Naive thymus-derived CD4-positive, alpha-beta T cell (primary cell): ENCODE data around the gene FHIT. TPM values are rescaled to one million over a fixed set of nuclear protein-coding genes. Genes with fewer than 3 reads are reported as not detected.

Experiments used
- ATAC-seq: fragments of 150-1000 bp; cut with Tn5 transposase; 2 replicates; pipeline ENCODE4 v1.10.0; 2021; ENCODE audit warnings: mild to moderate bottlenecking, moderate library complexity
- CTCF ChIA-PET: fragments of 350-600 bp; sonication (Branson Sonifier 250); formaldehyde crosslinking; loops from one replicate; lab custom pipeline; 2021; ENCODE audit warnings: antibody characterized with exemption; lab: Charles Lee
- POLR2A ChIA-PET: fragments of 350-600 bp; sonication (Branson Sonifier 250); formaldehyde crosslinking; loops from one replicate; lab custom pipeline; 2021; ENCODE audit warnings: antibody characterized with exemption, inconsistent platforms; lab: Charles Lee
- DNase-seq, 9 donors: peaks; one replicate each; pipeline versions ENCODE4 v3.0.0 to v3.0.0-alpha.2; 2020 to 2022; ENCODE audit warnings: mixed read lengths in 1 of 9
- H3K27ac ChIP-seq: one replicate; pipeline ENCODE4 v1.7.0; 2013; ENCODE audit warnings: mild to moderate bottlenecking, low read depth, low read length, moderate library complexity
- H3K27me3 ChIP-seq, 2 donors: one replicate each; pipeline ENCODE4 v1.7.0; 2013; ENCODE audit warnings: low read length in 2 of 2, mild to moderate bottlenecking in 2 of 2, moderate library complexity in 2 of 2; ENCODE audit not compliant: control insufficient read depth in 2 of 2, insufficient read depth in 2 of 2
- H3K36me3 ChIP-seq, 3 experiments: 1 replicate in 2 of 3; 2 replicates in 1 of 3; pipeline ENCODE4 v1.7.0; 2013; ENCODE audit warnings: low read length in 3 of 3, mild to moderate bottlenecking in 3 of 3, moderate library complexity in 1 of 3; ENCODE audit not compliant: insufficient read depth in 3 of 3, control insufficient read depth in 2 of 3
- H3K4me1 ChIP-seq, 2 donors: one replicate each; pipeline ENCODE4 v1.7.0; 2013; ENCODE audit warnings: low read length in 2 of 2, mild to moderate bottlenecking in 2 of 2, moderate library complexity in 1 of 2; ENCODE audit not compliant: control insufficient read depth in 2 of 2, insufficient read depth in 2 of 2
- H3K4me3 ChIP-seq: 2 replicates; pipeline ENCODE4 v1.7.0; 2013; ENCODE audit warnings: mild to moderate bottlenecking, low read length
- H3K9me3 ChIP-seq, 3 experiments: 1 replicate in 2 of 3; 2 replicates in 1 of 3; pipeline ENCODE4 v1.7.0; 2013; ENCODE audit warnings: low read length in 3 of 3; ENCODE audit not compliant: control insufficient read depth in 2 of 3
- H3K27ac Mint-ChIP-seq, 9 donors: one replicate each; pipeline ENCODE4 v1.8.0; 2020 to 2022; ENCODE audit warnings: mixed read lengths in 9 of 9, mild to moderate bottlenecking in 8 of 9, moderate library complexity in 5 of 9, inconsistent platforms in 2 of 9
- H3K27me3 Mint-ChIP-seq, 5 donors: one replicate each; pipeline ENCODE4 v1.8.0; 2021 to 2022; ENCODE audit warnings: mixed read lengths in 5 of 5, mild to moderate bottlenecking in 1 of 5
- H3K36me3 Mint-ChIP-seq, 5 donors: one replicate each; pipeline ENCODE4 v1.8.0; 2020 to 2022; ENCODE audit warnings: mixed read lengths in 5 of 5, mild to moderate bottlenecking in 3 of 5, inconsistent platforms in 1 of 5
- H3K4me1 Mint-ChIP-seq, 7 donors: one replicate each; pipeline ENCODE4 v1.8.0; 2020 to 2022; ENCODE audit warnings: mixed read lengths in 7 of 7, mild to moderate bottlenecking in 3 of 7, inconsistent platforms in 1 of 7
- H3K4me3 Mint-ChIP-seq, 10 donors: one replicate each; pipeline ENCODE4 v1.8.0; 2020 to 2022; ENCODE audit warnings: mild to moderate bottlenecking in 10 of 10, mixed read lengths in 10 of 10, moderate library complexity in 6 of 10, inconsistent platforms in 2 of 10
- H3K9me3 Mint-ChIP-seq, 11 donors: one replicate each; pipeline ENCODE4 v1.8.0; 2020 to 2022; ENCODE audit warnings: mixed read lengths in 11 of 11, mild to moderate bottlenecking in 4 of 11, inconsistent platforms in 1 of 11, moderate library complexity in 1 of 11
- intact Hi-C, 2 donors: fragments of 100-400 bp; cut with micrococcal nuclease; formaldehyde crosslinking; loops; one replicate each; pipeline ENCODE4 v1.15.1; 2023
- polyA plus RNA-seq, 2 donors: library from polyadenylated mRNA; unstranded; fragments of 300-500 nt; fragmentation: Illumina TruSeq; gene quantifications; one replicate each; pipeline ENCODE4 v1.2.3, GENCODE V29; 2021
- total RNA-seq, 6 experiments: library from RNA in 5 of 6; stranded (reverse) in 5 of 6; gene quantifications; 1 replicate in 5 of 6; 2 replicates in 1 of 6; pipeline ENCODE4 v1.2.3 and lab custom pipeline; 2021 to 2026

FHIT gene
- total and polyA plus RNA-seq, 7 experiments from 2014 or later, result 51.2 to 230 (median 152) TPM

- Histone ChIP-seq H3K27ac (no peak overlapping the region), H3K9me3 (no peaks in the 10 kb centered on the region), H3K36me3 (no peaks in the 10 kb centered on the region), H3K27me3 (no peaks in the 10 kb centered on the region), H3K4me1 (no peaks in the 10 kb centered on the region), H3K4me3 (no peak overlapping the region)
- H3K4me1 Mint-ChIP-seq, result peaks cover 0 to 6% (median 0%) of the 10 kb centered on the region in 7 donors
- no peak overlapping the region for H3K27ac Mint-ChIP-seq
- H3K27me3 Mint-ChIP-seq, result peaks cover 0 to 3% (median 0%) of the 10 kb centered on the region in 5 donors
- ATAC-seq, result no peak
- H3K36me3 Mint-ChIP-seq, result peaks cover 0 to 14% (median 0%) of the 10 kb centered on the region in 5 donors
- H3K4me3 Mint-ChIP-seq, result no peak overlapping the region
- no peak for DNase-seq
- ChIA-PET CTCF (no interaction called here), POLR2A (no interaction called here)
- H3K9me3 Mint-ChIP-seq, result peaks cover 0 to 7% (median 0%) of the 10 kb centered on the region in 11 donors
- intact Hi-C loops, result no loop called here
Measured at GRCh38 chr3:60246361-60246760, 1004.9 kb downstream of the FHIT start.

GRCh38 chr3:60243456-60243855, 1007.8 kb downstream of the FHIT start:
- CTCF ChIA-PET, result no interaction called here
- POLR2A ChIA-PET, result no interaction called here

DNA sequence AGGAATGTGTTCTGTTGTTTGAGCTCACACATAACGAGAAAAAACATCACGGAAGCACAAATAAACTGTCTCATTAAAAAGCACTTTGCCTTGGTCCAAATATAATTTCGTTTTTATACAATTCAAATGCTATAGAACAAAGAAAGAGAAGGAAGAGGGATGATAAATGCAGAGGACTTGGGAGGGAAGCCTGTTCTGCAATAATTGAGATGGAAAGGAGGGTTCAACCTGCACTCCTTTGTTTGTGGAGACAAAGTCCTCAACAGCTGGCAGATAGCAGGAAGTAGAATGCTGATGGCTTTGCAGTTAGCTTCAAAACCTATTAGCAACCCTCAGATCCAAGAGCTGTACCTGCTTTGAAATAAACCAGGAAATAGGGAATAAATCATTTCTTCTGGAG, 1010.8 kb downstream of the FHIT start:
- Histone ChIP-seq H3K4me1 (no peaks in the 10 kb centered on the region), H3K27me3 (no peaks in the 10 kb centered on the region), H3K36me3 (no peaks in the 10 kb centered on the region), H3K4me3 (no peak overlapping the region), H3K9me3 (no peaks in the 10 kb centered on the region), H3K27ac (no peak overlapping the region)
- DNase-seq (no peak), ATAC-seq (no peak)
- H3K4me3 Mint-ChIP-seq, result no peak overlapping the region
- POLR2A ChIA-PET, result no interaction called here
- peaks cover 0 to 29% (median 21%) of the 10 kb centered on the region in 7 donors for H3K4me1 Mint-ChIP-seq
- intact Hi-C loops, result no loop called here
- CTCF ChIA-PET, result no interaction called here
- peaks cover 0 to 11% (median 0%) of the 10 kb centered on the region in 11 donors for H3K9me3 Mint-ChIP-seq
- peaks cover 0 to 8% (median 0%) of the 10 kb centered on the region in 5 donors for H3K36me3 Mint-ChIP-seq
- no peaks in the 10 kb centered on the region for H3K27me3 Mint-ChIP-seq
- H3K27ac Mint-ChIP-seq, result no peak overlapping the region

More at GRCh38 chr3:60243456-60243855, 1007.8 kb downstream of the FHIT start:
- Histone ChIP-seq H3K4me1 (no peaks in the 10 kb centered on the region), H3K36me3 (no peaks in the 10 kb centered on the region), H3K9me3 (no peaks in the 10 kb centered on the region), H3K27me3 (no peaks in the 10 kb centered on the region), H3K4me3 (no peak overlapping the region), H3K27ac (no peak overlapping the region)
- no peak overlapping the region for H3K4me3 Mint-ChIP-seq
- DNase-seq (no peak), ATAC-seq (no peak)
- peaks cover 0 to 5% (median 0%) of the 10 kb centered on the region in 11 donors for H3K9me3 Mint-ChIP-seq
- peaks cover 0 to 8% (median 0%) of the 10 kb centered on the region in 5 donors for H3K36me3 Mint-ChIP-seq
- H3K27ac Mint-ChIP-seq, result no peak overlapping the region
- peaks cover 0 to 3% (median 0%) of the 10 kb centered on the region in 5 donors for H3K27me3 Mint-ChIP-seq
- intact Hi-C loops, result no loop called here
- H3K4me1 Mint-ChIP-seq, result peaks cover 0 to 18% (median 11%) of the 10 kb centered on the region in 7 donors

- peak overlapping the region in 1 of 9 donors; percentile 43 for H3K27ac Mint-ChIP-seq
- Histone ChIP-seq H3K4me1 (no peaks in the 10 kb centered on the region), H3K27me3 (no peaks in the 10 kb centered on the region), H3K9me3 (no peaks in the 10 kb centered on the region), H3K36me3 (no peaks in the 10 kb centered on the region), H3K27ac (no peak overlapping the region), H3K4me3 (no peak overlapping the region)
- peaks cover 0 to 15% (median 4%) of the 10 kb centered on the region in 11 donors for H3K9me3 Mint-ChIP-seq
- H3K36me3 Mint-ChIP-seq, result peaks cover 0 to 12% (median 4%) of the 10 kb centered on the region in 5 donors
- intact Hi-C loops, result no loop called here
- peaks cover 0 to 30% (median 22%) of the 10 kb centered on the region in 7 donors for H3K4me1 Mint-ChIP-seq
- ChIA-PET CTCF (interaction anchor here (1.3 kb wide), 1 partner anchor 9 kb away, joined by 4 read pairs; no protein-coding TSS in a partner anchor), POLR2A (no interaction called here)
- no peaks in the 10 kb centered on the region for H3K27me3 Mint-ChIP-seq
- no peak for ATAC-seq
- peak overlapping the region in 1 of 10 donors; percentile 19 for H3K4me3 Mint-ChIP-seq
- no peak for DNase-seq
Measured at GRCh38 chr3:60238550-60238949, 1012.7 kb downstream of the FHIT start.

DNA sequence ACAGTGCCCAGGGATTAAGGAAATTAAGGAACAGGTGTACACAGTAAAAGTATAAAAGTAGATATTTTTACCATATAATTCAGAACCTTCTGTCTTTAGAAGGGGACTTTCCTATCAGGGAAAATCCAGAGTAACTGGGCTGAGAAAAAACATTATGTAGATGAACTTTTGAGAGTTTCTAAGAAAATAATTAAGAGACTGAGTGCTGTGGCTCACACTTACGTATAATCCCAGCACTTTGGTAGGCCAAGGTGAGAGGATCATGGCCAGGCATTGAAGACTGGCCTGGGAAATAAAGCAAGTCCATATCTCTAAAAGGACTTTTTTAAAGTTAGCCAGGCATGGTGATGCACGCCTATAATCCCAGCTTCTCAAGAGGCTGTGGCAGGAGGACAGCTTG, 1021.8 kb downstream of the FHIT start:
- Mint-ChIP-seq H3K27ac (no peak overlapping the region), H3K9me3 (peaks cover 0 to 18% (median 5%) of the 10 kb centered on the region in 11 donors), H3K4me1 (peaks cover 0 to 5% (median 0%) of the 10 kb centered on the region in 7 donors), H3K4me3 (no peak overlapping the region), H3K36me3 (peaks cover 4 to 10% (median 6%) of the 10 kb centered on the region in 5 donors), H3K27me3 (no peaks in the 10 kb centered on the region)
- DNase-seq, result no peak
- Histone ChIP-seq H3K36me3 (no peaks in the 10 kb centered on the region), H3K4me1 (no peaks in the 10 kb centered on the region), H3K27ac (no peak overlapping the region), H3K27me3 (no peaks in the 10 kb centered on the region), H3K9me3 (no peaks in the 10 kb centered on the region), H3K4me3 (no peak overlapping the region)
- intact Hi-C loops, result no loop called here
- no peak for ATAC-seq
- CTCF ChIA-PET, result no interaction called here
- POLR2A ChIA-PET, result no interaction called here

- H3K4me3 Mint-ChIP-seq, result no peak overlapping the region
- peaks cover 2 to 8% (median 4%) of the 10 kb centered on the region in 5 donors for H3K36me3 Mint-ChIP-seq
- POLR2A ChIA-PET, result no interaction called here
- H3K27me3 Mint-ChIP-seq, result no peaks in the 10 kb centered on the region
- ATAC-seq (no peak), DNase-seq (no peak)
- intact Hi-C loops, result no loop called here
- CTCF ChIA-PET, result no interaction called here
- no peaks in the 10 kb centered on the region for H3K4me1 ChIP-seq
- H3K36me3 ChIP-seq, result no peaks in the 10 kb centered on the region
- peaks cover 0 to 5% (median 0%) of the 10 kb centered on the region in 7 donors for H3K4me1 Mint-ChIP-seq
- no peak overlapping the region for H3K27ac Mint-ChIP-seq
- no peaks in the 10 kb centered on the region for H3K9me3 ChIP-seq
- H3K27ac ChIP-seq, result no peak overlapping the region
- H3K9me3 Mint-ChIP-seq, result peaks cover 0 to 16% (median 3%) of the 10 kb centered on the region in 11 donors
- no peaks in the 10 kb centered on the region for H3K27me3 ChIP-seq
- no peak overlapping the region for H3K4me3 ChIP-seq
Measured at GRCh38 chr3:60228823-60229222, 1022.4 kb downstream of the FHIT start.

GRCh38 chr3:60226912-60227311, 1024.3 kb downstream of the FHIT start:
- H3K27ac ChIP-seq, result no peak overlapping the region
- no peaks in the 10 kb centered on the region for H3K27me3 ChIP-seq
- H3K27ac Mint-ChIP-seq, result no peak overlapping the region
- H3K9me3 ChIP-seq, result no peaks in the 10 kb centered on the region
- no peak overlapping the region for H3K4me3 ChIP-seq
- no peak overlapping the region for H3K4me3 Mint-ChIP-seq
- peaks cover 0 to 5% (median 0%) of the 10 kb centered on the region in 7 donors for H3K4me1 Mint-ChIP-seq
- CTCF ChIA-PET, result no interaction called here
- peaks cover 0 to 6% (median 0%) of the 10 kb centered on the region in 11 donors for H3K9me3 Mint-ChIP-seq
- H3K4me1 ChIP-seq, result no peaks in the 10 kb centered on the region
- DNase-seq, result no peak
- intact Hi-C loops, result no loop called here
- no peaks in the 10 kb centered on the region for H3K27me3 Mint-ChIP-seq
- peaks cover 0 to 5% (median 0%) of the 10 kb centered on the region in 5 donors for H3K36me3 Mint-ChIP-seq
- POLR2A ChIA-PET, result no interaction called here
- no peak for ATAC-seq
- no peaks in the 10 kb centered on the region for H3K36me3 ChIP-seq
